Ishikawa (cell line): ENCODE data around the gene TAGAP.

Experiments used
- CEBPB ChIP-seq: IDR thresholded peaks from 2 replicates; pipeline ENCODE4 v1.6.1; 2012
- CREB1 ChIP-seq: IDR thresholded peaks from 2 replicates; pipeline ENCODE4 v1.6.1; 2012; ENCODE audit warnings: low read depth
- EGR1 ChIP-seq: IDR thresholded peaks from 2 replicates; pipeline ENCODE4 v1.6.1; 2012
- EP300 ChIP-seq: IDR thresholded peaks from 2 replicates; pipeline ENCODE4 v1.6.1; 2012; ENCODE audit warnings: borderline replicate concordance
- FOXM1 ChIP-seq: IDR thresholded peaks from 2 replicates; pipeline ENCODE4 v1.6.1; 2012; ENCODE audit warnings: low read depth, borderline replicate concordance
- MAX ChIP-seq: IDR thresholded peaks from 2 replicates; pipeline ENCODE4 v1.6.1; 2012
- RAD21 ChIP-seq: IDR thresholded peaks from 2 replicates; pipeline ENCODE4 v1.6.1; 2012; ENCODE audit warnings: low read depth
- REST ChIP-seq: IDR thresholded peaks from 2 replicates; pipeline ENCODE4 v1.6.1; 2012; ENCODE audit warnings: low read depth, mild to moderate bottlenecking
- TAF1 ChIP-seq: IDR thresholded peaks from 2 replicates; pipeline ENCODE4 v1.6.1; 2012; ENCODE audit warnings: low read depth, mild to moderate bottlenecking
- TCF12 ChIP-seq: IDR thresholded peaks from 2 replicates; pipeline ENCODE4 v1.6.1; 2012; ENCODE audit warnings: low read depth
- USF1 ChIP-seq: IDR thresholded peaks from 2 replicates; pipeline ENCODE4 v1.6.1; 2012
- YY1 ChIP-seq: IDR thresholded peaks from 2 replicates; pipeline ENCODE4 v1.6.1; 2012; ENCODE audit warnings: low read depth
- ZBTB7A ChIP-seq: IDR thresholded peaks from 2 replicates; pipeline ENCODE4 v1.6.1; 2012; ENCODE audit warnings: low read depth

The TAGAP gene

GRCh38 chr6:158988477-158988876, 56.3 kb downstream of the TAGAP start:
- TF ChIP-seq USF1, result no peak
- TF ChIP-seq CREB1, result no peak
- no peak for TF ChIP-seq TCF12
- TF ChIP-seq FOXM1, result no peak
- no peak for TF ChIP-seq CEBPB
- TF ChIP-seq YY1, result no peak
- no peak for TF ChIP-seq MAX
- no peak for TF ChIP-seq RAD21
- TF ChIP-seq ZBTB7A, result no peak

- TF ChIP-seq EGR1 (no peak), YY1 (no peak), TCF12 (no peak), EP300 (no peak), REST (no peak), TAF1 (no peak), USF1 (no peak), FOXM1 (no peak)
Observed at GRCh38 chr6:158987657-158988056, 57.1 kb downstream of the TAGAP start.
